Inflammatory macrophage (primary cell): ENCODE data around the gene TERB2.
"Not testable (repeated sequence)": the region's sequence is repeated elsewhere in the genome, so short reads cannot be mapped to it uniquely, and the experiment has no call there.

Source experiments
- DNase-seq, 2 donors: peaks; one replicate each; pipeline ENCODE4 v3.0.0-alpha.2; 2020 to 2022

TERB2 gene

DNA sequence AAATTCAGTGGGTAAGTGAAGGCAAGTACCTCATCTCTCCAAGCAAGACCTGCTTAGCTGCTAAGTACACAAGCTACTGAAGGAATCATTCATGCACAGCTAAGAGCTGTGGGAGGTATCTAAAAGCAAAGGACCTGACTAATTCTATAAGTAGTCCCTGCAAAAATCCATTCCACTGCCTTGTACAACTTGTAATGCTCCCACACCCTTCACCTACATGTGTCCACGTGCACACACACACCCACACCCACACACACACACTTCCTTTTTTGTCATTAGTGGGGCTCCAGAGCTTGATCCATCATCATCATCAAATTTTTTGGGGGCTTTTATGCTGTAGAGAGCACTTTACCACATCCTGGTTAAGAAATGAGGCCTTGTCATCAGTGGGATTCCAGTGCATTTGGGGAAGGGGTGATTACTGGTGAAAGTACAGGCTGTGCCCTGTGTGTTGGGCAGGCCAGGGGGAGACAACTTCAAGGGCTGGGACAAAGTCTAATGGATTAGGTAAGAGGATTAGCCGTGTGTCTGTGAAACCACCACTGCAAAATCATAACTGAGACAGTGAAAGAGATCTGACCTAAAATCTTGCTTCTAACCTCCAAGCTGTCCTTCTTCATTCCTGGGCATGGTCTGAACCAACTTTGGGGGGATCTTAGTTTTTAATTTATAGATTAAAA lies 47.4 kb downstream of the TERB2 start:
- DNase-seq, result peak in 1 of 2 donors; percentile 13

DNA sequence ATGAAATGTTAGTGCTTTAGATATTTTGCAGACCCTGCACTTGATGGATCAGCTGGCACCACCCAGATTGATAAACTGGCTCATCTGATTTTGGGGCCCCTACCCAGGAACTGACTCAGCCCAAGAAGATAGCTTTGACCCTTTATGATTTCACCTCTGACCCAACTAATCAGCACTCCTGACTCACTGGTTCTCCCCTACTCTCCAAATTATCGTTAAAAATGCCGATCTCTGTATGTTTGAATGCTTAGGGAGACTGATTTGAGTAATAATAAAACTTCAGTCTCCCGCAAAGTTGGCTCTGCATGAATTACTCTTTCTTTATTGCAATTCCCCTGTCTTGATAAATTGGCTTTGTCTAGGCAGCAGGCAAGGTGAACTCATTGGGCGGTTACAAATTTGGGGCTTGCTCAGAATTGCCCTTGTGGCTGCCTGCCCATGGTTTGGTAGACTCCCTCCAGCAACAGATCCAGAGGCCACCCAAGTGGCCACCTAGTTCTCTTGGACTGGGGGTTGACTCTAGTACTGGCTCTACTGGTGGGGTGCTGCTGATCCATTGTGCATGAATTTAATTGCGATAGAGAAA lies 48.2 kb downstream of the TERB2 start:
- not testable (repeated sequence) for DNase-seq

DNA sequence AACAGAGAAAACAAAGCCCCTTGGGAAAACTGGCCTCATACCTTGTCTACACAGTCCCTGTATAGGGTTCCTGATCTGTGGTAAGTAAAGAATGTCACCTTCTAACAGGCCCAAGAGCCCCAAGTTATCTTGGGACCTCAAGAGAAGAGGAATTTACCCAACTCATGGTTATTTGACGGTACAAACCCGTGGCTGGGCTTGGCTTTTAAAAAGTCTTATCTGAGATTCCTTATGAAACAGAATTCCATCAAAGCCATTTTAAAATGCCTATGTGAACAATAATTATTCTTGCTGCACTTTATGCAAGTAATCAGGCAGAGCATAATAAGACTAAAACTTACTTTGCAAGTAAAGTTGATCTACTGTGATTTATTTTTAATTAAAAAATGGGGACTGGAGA lies 52.6 kb downstream of the TERB2 start:
- DNase-seq, result no peak

DNA sequence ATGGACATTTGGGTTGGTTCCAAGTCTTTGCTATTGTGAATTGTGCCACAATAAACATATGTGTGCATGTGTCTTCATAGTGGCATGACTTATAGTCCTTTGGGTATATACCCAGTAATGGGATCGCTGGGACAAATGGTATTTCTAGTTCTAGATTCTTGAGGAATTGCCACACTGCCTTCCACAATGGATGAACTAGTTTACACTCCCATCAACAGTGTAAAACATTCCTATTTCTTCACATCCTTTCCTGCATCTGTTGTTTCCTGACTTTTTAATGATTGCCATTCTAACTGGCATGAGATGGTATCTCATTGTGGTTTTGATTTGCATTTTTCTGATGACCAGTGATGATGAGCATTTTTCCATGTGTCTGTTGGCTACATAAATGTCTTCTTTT lies 58.6 kb downstream of the TERB2 start:
- DNase-seq, result not testable (repeated sequence)

DNA sequence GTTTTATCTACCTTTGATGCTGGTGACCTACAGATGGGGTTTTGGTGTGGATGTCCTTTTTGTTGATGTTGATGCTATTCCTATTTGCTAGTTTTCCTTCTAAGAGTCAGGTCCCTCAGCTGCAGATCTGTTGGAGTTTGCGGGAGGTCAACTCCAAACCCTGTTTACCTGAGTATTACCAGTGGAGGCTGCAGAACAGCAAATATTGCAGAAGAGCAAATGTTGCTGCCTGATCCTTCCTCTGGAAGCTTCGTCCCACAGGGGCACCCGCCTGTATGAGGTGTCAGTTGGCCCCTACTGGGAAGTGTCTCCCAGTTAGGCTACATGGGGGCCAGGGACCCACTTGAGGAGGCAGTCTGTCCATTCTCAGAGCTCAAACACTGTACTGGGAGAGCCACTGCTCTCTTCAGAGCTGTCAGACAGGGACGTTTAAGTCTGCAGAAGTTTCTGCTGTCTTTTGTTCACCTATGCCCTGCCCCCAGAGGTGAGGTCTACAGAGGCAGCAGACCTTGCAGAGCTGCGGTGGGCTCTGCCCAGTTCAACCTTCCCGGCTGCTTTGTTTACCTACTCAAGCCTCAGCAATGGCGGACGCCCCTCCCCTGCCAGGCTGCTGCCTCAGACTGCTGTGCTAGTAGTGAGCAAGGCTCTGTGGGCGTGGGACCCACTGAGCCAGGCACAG lies 63.9 kb downstream of the TERB2 start:
- not testable (repeated sequence) for DNase-seq

DNA sequence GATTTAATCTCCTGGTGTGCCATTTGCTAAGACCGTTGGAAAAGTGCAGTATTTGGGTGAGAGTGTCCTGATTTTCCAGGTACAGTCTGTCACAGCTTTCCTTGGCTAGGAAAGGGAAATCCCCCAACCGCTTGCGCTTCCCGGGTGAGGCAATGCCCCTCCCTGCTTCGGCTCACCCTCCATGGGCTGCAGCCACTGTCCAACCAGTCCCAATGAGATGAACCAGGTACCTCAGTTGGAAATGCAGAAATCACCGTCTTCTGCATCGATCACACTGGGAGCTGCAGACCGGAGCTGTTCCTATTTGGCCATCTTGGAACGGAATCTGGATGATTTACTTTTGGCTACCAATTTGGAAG lies 64.4 kb downstream of the TERB2 start:
- DNase-seq, result not testable (repeated sequence)

DNA sequence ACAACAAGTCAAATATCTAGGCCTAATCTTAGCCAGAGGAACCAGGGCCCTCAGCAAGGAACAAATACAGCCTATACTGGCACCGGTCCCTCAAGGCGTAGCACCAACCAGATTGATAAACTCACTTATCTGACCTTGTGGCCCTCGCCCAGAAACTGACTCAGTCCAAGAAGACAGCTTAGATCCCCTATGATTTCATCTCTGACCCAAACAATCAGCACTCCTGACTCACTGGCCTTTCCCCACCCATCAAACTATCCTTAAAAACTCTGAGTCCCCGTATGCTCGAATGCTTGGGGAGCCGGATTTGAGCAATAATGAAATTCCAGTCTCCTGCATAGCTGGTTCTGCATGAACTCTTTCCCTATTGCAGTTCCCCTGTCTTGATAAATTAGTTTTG lies 64.9 kb downstream of the TERB2 start:
- no peak for DNase-seq

DNA sequence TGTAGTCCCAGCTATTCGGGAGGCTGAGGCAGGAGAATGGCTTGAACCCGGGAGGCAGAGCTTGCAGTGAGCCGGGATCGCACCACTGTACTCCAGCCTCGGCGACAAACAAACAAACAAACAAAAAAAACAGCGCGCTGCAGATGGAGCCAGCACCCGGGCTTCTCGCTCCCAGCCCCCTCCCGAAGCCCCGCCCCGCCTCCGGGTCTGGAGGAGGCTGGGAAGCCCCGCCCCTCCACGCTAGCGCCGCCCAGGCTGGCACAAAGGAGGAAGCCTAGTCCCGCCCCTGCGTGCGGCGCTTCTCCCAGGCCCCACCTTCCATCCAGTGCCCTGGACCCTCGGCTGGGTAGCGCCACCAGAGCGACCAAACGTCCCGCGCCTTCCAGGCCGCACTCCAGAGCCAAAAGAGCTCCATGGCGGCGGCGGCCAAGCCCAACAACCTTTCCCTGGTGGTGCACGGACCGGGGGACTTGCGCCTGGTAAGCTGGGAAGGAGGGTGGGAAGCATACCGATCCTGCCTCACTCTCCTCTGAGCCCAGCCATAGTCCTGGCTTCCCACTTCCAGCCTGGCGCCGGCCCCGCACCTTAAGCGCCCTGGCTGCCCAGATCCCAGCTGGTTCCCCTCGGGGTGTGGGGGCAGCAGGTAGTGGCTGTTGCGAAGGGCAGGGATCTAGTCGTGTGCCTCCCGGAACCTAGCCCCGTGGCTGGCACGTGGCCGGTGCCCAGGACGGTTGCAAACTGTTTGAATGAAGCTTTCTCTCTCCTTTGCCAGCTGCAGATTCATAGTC lies 66.6 kb downstream of the TERB2 start, which contains the start of gene SORD:
TSS of gene SORD (plus strand) at position 325 of the 788 bp plus-strand sequence. CDS start at position 414, 89 bp downstream.
- peak; percentile 83 to 90 for DNase-seq

DNA sequence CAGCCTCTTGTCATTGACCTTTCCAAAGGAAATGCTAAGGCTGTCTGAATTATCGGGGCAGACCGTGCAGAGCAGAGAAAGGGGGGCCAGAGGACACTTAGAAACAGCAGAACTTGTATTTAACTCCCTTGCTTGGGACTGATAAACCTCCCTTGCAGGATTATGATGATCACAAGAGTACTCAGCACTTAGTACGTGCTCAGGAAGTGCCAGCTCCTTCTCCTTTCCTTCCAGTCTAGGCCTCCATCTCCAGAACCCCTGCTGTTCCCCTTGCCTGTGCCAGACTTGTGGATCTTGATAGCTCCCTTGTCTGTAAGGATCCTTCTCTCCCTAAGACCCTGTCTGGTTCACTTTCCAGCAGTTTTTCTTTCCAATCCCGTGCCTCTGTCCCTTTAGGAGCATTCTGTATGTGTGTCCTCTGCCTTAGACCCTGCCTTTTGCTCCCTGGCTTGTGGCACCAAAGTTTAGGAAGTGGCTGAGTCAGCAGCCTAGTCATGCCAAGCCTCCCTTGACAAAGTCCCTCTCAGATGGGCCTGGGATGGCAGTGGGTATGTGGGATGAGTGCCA lies 67.3 kb downstream of the TERB2 start:
- peak in 1 of 2 donors; percentile 23 for DNase-seq

DNA sequence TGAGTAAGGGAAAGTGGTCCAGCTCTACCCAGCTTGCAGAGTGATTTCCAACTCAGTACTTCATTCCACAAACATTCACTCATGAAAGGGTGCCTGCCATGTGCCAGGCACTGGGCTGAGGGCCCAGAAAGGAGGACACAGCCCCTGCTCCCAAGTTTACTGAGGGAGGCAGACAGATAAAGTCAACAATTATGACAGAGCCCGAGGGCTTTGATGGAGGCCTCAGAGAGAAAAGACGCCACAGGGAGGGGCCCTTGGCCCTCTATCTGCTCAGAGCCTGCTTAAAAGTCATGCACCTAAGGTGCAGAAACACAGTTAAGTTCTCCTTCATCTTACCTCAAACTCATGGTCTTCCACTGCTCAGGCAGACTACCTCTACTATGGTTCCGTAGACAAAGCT lies 68.2 kb downstream of the TERB2 start:
- not testable (repeated sequence) for DNase-seq

DNA sequence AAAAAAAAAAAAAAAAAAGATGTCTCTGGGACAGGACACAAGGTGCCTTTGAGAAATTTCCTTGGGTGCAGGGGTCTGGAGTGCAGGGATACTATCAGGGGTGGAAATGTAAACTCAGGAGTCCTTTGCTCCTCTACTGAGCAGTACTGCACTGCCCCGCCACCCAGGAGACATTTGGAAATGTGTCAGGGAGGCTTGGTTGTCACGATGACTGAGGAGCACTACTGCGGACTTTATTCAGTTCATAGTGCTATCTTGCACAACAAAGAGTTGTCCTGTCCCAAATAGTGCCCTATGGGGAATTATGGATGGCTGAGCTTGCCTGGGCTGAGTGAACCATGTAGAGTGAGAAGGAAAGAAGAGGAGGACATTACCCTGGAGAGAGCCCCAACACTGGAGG lies 69.1 kb downstream of the TERB2 start:
- not testable (repeated sequence) for DNase-seq

DNA sequence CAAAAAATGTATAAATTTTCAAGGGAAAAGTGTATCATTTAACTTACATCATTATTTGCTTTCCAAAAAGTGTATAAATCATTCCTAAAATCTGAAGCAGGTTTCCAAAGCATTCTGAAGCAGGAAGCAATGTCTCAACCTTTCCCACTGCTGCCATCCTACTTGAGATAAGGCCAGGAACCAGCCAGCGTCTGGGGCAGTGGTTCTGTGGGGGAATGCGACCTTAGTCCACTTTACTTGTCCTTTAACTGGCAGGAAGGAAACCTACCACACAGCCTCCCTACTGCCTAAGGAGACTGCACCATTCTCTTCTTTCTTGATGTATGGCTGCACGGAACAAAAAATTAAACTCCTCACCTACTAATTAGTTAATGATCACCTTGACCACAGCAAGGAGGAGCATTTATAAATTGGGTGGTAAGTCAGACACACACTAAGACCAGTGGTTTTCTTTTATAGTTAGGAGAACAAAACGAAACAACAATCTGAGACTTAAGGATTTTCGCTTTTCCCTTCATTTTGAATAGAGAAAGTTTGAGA lies 70.2 kb downstream of the TERB2 start:
- DNase-seq, result no peak

DNA sequence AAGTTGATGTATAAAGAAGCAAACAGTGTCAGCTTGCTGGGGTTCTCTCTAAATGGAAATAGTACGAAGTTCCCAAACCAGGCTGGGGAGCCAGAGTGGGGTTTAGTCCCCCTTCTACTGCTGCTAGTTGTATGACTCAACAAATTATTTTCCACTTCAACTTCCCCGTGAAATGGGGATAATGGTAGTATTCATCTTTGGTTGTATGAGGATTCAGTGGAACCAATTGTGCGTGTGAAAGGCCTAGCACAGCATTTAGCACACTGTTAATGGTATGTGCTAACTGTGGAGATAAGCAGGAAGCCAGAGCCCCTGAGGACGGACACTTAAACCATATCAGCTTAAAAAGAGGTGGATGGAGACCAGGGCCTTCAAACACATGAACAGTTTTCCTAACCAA lies 70.7 kb downstream of the TERB2 start:
- DNase-seq, result no peak
